ENCODE data around the gene PHC2. TPM values are rescaled to one million over a fixed set of nuclear protein-coding genes. Genes with fewer than 3 reads are reported as not detected.

The PHC2 gene
- total RNA-seq, 1 donor from 2014 or later: 107 TPM

DNA sequence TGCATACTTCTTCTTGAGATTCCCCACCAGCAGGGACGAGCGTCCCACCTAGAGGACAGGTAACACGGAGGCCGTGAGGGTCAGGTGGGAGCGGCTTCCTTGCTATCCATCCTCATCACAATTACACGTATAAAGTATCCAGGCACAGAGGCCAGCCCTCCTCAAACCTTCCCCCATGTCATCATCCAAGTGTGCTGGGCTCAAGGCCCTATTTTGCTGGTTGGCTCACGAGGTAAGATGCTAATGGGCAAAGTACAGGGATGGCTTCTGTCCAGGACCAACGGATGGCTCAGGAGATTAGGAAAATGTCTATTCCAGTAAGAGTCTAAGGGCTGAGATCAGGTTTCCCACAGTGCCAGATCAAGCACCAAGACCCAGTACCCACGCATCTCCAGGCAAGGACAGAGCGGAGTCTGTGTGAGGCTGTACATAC, 98.5 kb downstream of the PHC2 start:
- no peak for DNase-seq (ENCODE audit: low spot score)

DNA sequence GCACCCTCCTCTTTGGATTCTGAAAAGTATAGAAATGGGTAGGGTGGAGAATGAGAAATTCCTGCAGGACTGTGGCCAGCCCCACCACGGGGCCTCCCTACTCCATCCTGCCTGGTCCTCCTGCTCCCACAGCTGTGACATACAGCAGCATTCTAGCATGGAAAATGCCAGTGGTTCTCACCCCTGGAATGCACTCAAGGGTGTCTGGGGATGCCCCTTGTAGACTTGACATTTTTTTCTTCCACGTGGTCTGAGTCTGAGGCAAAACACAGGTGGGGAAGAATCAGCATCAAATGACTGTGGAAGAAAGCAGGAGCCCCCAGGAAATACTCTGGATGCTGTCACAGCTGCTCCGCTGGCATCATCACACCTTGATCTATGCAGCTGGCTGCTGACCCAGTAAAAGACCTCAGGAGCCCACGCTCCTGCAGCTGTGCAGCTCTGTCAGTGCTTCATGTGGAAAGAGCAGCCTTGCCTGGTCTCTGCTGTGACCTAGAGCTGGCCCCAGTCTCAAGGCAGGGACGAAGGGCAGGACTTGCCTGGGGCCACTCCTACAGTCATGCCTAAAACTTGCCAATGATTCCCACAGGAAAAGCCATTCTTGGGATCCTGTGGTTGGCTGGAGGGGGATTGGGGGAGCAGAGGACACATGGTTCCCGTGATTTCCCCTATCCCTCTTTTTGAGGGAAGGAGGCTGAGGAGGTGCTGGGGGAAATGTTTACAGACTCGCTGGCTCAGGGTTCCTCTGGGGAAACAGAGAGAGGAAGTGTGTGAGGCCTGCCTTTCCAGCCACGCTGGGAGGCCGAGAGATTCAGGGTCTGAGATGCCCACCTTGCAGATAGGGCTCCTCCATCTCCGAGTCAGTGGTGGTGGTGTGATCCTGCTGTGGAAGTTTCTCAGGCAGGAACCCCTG, 99.2 kb downstream of the PHC2 start:
- DNase-seq (ENCODE audit: low spot score): no peak

DNA sequence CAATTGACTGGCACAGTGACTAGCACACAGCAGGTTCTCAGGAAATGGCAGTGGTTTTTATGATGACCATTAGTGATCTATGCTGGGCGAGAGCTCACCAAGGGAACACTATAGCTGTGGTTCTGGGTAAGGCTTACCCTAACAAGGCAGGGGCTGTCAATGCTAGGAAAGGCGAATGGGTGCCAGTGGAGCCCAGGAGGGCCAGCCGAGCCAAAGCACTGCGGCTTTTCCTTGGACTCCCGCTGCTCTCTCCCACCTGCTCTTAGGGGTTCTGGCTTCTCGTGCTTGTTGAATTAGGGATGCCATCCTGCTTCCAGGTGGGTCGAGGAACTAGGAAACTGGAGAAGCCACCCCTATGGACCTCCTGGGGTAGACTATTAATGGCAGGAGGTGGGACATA, 100.0 kb downstream of the PHC2 start:
- no peak for DNase-seq (ENCODE audit: low spot score)

DNA sequence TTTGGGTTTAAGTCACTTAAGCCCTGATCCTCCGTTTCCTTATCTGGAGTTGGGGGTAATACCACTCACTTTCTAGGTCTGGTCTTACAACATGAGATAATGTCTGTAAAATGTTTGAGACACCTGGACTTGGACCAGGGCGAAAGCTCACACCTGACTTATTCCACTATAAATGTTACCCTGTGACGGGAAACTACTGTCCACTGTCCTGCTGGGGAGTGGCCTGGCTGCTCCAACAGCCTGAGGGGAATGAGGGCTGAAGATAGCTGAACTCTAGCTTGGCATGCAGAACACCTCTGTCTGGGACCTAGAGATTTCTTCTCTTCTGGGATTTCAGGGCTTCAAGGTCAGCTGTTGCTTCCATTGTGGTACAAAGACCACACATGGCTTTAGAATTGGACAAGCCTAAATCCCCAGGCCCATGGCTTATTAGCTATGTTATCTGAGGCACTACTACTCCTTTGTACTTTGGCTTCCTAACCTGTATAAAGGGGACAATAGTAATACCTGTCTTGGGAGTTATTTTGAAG, 100.5 kb downstream of the PHC2 start:
- no peak for DNase-seq (ENCODE audit: low spot score)

DNA sequence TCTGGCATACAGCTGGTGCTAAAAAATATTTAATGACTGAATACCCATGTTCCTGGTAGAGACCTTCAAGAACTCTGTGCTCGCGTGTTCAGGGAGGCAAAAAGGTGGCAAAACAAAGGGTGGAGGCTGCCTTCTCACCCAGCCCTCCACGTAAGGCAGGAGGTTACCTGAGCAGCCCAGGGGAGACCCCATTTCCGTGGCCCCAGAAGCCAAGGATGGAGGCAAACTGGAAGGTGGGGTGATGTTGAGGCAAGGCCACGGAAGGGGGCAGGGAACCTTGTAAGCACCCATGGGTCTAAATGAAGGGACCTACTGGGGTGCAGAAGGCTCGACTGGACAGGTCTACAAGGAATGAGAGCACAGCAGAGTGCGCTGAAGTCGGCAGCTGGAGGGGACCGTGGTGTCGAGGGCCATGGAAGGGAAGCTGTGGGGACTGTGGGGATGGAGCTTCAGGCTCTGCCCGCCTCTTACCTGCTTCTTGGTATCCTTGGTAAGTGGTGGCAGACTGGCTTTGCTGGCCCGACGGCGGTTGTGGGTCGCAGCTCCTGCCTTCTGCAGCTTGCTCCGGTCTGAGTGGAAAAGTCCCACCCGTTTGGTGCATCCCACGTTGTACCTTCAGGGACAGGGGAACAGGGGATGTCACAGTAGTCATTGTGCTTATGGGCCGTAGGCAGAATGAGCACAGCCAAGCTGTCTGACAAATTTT, 101.1 kb downstream of the PHC2 start:
- no peak for DNase-seq (ENCODE audit: low spot score)

DNA sequence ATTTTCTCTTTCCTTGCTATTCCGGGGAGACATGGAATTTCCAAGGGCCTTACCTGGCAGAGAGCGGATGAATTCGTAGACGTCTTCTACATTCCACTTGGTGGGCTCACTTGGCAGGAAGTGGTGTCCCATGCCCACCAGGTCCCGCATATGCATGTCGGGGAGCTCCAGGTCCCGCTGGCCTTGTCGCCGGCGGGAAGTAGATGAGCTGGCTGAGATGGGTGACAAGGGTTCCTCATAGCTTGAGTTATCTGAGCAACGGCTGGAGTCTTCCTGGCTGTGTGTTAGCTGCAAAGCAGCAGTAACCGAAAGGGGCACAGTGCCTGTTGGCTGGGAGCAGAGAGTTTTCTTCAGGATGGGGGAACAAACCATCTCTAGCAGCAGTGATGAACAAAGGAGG, 102.1 kb downstream of the PHC2 start:
- no peak for DNase-seq (ENCODE audit: low spot score)

DNA sequence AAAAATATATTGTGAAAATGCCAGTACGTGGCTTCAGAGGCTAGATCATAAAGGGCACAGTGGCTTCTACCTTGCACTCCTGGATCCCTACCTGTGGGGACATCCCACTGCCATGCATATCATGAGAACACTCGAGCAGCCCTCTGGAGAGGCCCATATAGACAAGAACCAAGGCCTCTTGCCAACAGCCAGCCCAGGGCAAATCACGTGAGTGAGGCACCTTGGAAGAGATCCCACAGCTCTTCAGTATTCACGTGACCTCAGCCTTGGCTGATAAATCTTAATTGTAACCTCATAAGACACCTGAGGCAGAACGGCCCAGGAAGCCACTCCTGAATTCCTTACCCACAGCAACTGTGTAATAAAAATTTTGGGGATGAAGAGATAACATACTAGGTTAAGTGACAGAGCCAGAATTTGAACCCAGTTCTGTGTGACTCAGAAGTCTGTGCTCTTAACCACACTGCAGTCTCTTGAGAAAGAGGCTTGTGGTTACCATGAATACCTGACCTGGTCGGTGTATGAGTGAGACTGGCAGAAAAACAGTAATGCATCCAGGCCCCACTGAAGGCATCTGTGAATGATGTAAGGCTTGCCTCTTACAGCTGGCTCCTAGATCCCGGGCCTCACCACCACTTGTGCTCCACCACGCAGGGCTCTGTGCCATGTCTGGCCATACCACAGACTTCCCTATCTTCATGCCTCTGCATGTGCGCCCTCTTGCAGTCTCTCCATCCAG, 103.1 kb downstream of the PHC2 start:
- DNase-seq (ENCODE audit: low spot score): no peak

DNA sequence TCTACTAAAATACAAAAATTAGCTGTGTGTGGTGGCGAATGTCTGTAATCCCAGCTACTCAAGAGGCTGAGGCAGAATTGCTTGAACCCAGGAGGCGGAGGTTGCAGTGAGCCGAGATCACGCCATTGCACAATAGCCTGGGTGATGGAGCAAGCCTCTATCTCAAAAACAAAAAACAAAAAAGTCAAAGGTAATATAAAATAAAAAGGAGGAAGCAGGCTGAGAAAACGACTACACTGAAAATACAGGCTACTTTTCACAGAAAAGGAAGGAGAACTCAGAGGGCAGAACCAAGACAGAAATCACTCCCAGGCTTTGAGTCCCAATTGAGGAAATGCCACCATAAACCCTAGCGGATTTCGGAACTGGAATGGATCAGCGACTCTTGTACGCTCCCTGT, 104.1 kb downstream of the PHC2 start:
- DNase-seq (ENCODE audit: low spot score): no peak

DNA sequence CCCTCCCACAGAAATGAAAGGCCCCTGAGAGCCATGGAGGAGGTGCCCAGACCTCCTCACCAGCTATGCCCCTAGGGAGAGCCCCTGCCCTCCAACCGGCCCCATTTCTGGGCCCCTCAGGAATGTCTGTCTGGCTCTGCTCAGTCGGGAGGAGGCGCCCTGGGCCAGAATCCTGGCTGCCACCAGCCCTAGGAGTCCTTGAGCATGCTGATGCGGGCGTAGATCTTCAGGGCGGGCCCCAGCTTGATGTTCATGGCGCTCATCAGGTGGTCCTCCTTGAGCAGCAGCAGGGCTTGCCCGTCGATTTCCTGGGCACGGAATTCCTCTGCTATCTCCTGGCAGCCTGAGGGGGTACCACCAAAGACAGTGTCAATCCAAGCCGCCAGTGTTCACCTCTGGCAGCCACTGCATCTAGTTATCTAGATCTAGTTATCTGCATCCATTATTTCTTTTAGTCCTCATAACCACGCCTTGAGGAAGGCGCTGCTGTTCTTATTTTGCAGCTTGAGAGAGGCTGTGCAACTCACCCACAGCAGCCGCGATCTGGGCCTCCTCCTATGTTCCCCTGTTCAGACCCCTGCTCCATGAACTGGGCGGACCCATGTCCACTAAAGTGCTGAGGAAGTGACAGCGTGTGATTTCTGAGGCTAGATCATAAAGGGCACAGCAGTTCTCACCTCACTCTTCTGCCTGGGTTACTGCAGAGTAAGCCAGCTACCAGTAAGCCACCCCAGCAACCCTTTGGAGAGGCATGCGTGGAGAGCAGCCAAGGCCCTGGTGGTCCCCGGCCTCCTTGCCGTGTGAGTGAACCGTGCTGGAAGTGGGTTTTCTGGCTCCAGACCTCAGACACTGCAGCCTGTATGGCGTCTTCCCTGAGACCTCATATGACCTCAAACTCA, 106.0 kb downstream of the PHC2 start:
- no peak for DNase-seq (ENCODE audit: low spot score)

DNA sequence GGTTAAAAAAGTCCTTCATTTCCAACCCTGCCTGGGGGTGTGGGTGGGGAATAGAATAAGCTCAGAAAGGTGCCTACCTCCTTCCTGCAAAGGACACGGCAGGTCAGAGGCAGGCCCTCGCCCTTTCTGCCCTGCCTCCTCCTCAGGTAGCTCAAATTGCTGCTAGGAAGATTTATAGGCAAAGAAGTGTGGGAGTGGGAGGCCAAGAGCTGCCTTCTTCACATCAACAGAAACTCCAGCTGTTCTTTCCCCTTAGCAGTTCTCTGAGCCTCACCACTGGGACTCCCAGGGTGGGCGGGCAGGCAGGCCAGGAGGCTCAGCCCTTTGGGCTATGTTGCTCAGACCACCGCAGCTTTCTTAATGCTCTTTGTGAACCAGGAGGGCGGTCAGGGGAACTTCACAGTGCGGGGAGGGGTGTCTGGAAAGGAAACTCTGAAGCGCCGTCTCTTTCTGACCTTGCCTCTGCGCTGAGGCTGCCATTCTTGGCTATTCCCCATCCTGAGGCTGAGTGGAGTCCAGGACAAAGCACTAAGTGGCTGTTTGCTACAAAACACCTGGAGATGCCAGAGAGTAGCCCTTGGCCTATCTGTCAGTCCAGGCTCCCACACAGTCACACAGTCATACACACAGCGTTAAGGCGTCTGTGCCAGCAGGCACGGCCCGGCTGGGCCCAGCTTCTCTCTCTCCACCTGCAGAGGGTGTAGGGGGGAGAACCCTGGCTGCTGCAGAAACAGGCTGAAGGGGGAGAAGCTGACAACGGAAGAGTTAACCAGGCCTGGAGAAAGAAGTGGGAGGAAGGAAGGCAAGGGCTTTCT, 107.0 kb downstream of the PHC2 start:
- DNase-seq (ENCODE audit: low spot score): no peak

DNA sequence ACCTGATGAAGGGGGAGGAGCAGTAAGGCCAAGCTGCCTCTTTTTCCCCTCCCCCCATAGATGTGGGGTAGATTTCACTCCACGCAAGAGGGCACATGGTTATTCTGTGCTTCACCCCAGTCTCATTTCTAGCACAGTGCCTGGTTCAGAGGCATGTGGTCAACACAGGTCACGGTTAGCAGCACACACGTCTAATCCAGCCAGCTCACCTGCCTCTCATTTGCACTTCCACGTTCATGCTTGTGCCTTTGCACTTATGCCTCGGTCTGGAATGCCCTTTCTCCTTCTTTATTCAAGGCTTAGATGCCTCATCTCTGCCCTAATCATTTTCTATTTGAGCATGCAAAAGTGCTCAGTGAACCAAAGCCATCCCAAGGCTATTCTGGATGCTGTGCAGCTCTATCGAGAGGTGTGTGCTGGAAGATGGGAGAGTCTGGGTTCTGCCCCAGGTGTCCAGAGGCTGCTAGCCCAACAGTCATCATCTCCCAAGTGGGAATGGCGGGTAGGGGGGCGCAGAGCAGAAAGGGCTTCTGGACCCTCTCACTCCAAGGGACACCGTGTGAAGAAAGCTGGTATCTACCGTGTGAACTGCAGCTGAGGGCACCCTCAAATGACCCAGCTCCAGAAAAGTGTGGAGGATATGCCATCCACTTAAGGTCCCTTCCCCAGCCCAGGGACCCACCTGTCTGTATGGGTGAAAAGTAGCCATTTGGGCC, 107.9 kb downstream of the PHC2 start:
- DNase-seq (ENCODE audit: low spot score): no peak

DNA sequence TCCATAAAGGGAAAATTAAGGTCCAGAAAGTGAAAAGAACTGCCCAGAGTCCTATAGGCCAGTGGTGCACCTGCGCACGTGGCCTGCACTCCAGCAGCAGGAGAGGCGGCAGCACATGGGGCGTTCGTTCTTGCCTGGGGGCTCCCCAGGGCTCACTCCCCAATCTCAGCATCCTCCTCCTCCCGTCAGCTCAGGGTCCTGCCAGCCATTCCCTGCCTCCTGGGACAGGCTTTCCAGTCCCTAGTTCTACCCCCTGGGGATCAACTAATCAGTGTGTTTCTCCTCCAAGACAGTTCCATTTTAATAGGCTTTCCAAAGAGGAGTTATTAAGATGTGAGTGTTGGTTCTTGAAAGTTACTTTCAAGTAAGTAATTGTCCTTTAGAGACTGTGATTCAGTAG, 108.8 kb downstream of the PHC2 start:
- no peak for DNase-seq (ENCODE audit: low spot score)

DNA sequence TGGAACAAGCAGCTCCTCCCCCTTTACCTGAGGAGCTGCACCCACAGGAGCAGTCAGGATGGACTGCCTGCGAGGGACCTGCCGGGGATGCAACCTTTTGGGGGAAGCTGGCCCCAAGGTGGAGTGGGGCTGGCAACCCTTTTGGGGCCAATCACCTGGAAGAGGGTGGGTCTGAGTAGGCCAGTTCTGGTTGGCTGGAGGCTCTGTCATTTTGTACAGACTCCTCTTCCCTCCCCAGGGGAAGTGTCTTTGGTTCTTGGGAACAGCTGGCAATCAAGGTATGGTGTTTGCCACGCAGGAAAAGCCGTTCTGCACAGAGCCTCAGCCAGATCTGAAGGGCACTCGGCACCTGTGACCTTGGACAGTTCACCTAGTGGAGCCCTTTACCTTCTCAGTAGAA, 109.7 kb downstream of the PHC2 start:
- DNase-seq (ENCODE audit: low spot score): no peak

DNA sequence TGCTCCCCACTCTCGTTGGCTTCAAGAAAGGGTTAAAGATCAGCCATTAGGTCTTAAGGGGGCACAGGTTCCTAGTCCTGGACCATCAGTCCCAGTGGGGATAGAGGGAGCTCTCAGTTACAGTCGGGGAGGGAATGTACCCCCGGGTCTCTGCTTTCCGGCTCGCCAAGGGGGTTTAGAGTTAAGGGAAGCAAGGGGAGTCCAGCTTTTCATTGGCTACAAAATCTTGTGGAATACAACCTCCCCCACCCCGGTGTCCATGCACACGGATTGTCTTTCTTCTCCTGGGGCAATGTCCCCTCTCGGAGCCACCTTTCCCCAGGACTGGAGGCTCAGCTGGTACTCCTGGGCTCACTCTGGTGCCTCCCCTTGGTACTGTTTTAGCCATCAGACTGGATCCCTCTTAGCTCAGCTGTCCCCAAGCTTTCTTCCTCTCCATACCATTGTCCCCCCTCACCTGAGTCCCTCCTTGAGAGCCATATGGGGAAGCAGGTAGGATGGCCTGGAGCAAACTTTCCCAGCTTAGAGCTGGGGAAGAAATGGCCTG, 110.2 kb downstream of the PHC2 start, which contains the start of gene A3GALT2:
Gene A3GALT2, minus strand, starts transcription at position 480 of the 547 bp plus-strand sequence. Its CDS starts 0 bp downstream, at position 480.
- DNase-seq (ENCODE audit: low spot score): no peak

DNA sequence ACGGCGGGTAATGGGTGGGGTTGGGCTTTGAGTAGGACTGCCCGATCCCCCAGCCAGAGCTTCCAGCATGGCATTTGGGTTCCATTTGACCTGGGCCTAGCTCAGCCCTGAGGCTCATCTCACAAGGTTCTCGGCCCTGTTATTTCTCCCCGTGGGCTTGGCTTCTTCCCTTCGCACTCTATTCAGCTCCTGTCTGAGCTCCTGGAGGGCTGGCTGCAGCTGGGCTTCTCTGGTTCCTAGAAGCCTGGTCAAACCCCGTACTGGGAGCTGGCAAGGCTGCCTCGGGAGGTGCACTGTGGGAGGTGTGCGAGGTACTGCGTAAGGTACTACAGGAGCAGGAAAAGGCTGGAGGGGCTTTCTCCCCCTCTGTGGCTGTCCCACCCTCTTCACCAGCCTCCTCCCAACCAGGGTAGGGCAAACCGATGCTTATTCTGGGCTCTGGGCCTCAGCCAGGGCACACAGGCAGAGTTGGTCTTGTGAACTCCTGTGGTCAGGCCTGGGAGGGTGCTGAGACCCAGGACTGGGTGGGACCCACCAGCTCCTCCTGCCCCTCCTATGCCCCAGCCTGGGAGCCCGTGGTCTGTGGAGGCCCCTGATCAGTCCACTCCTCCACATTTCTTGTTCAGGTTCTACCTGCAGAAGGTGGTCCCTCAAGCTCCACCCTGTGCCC, 110.8 kb downstream of the PHC2 start:
- no peak for DNase-seq (ENCODE audit: low spot score)

DNA sequence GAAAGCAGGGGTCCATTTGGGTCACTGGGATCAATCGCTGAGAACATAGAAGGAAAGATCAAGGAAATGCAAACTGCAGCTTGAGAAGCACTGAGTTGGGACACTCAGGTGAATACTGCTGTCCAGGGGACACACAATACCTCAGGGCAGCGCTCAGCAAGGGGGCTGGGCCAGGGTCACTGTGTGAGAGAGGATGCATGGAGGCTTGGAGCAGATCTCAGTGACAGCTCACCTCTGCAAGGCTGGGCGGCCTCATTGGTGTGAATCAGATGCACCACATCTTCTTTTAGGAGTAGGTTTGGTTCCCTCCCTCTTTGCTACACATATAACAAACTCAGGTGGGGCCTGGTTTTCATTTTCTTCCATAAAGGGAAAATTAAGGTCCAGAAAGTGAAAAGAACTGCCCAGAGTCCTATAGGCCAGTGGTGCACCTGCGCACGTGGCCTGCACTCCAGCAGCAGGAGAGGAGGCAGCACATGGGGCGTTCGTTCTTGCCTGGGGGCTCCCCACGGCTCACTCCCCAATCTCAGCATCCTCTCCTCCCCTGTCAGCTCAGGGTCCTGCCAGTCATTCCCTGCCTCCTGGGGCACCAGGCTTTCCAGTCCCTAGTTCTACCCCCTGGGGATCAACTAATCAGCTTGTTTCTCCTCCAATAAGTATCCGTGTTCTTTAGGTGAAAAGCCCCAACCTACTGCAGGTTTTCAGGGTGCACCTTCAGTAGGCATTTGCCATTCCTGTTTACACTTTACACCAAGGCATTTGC, 111.5 kb downstream of the PHC2 start:
- DNase-seq (ENCODE audit: low spot score): no peak

DNA sequence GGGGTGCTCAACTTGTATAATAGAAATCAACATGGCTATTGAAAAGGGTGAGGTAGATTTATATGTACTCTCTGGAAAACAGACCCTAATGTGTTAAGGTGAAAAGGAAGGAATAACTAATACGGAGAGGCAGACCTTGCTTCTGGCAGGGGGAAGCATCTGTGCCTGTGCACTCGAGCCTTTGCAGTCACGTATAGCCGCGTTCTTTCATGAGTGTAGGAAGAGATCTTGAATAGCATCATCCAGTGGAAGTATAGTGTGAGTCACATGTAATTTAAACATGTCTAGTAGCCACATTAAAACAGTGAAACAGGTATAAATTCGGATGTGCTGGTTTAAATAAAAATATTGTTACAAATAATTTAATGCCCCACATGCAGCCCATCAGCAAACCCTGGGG, 112.9 kb downstream of the PHC2 start:
- DNase-seq (ENCODE audit: low spot score): no peak

DNA sequence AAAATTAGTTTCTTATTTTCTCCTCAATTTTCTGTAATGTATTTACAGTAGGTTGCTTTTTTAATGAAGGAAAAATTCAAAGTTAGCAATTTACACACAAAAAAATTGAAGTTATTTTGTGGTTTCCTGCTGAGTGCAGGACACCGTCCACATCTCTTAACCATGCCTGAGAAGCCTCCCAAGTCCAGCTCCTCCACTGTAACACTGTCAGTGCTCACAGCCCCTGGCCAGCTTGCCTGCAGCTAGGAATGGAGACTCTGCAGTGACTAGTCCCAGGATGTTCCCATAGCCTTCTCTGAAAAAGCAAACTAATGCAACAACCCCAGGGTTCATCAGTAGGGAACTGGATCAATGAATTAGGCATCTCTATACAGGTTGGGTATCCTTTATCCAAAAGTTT, 113.5 kb downstream of the PHC2 start:
- DNase-seq (ENCODE audit: low spot score): no peak

Measured in ureter (tissue), 1 donor.